Measurements from ENCODE around the gene CBX7. TPM values are rescaled to one million over a fixed set of nuclear protein-coding genes. Genes with fewer than 3 reads are reported as not detected.
"Not testable (repeated sequence)": the region's sequence is repeated elsewhere in the genome, so short reads cannot be mapped to it uniquely, and the experiment has no call there.

The CBX7 gene
- total RNA-seq, 1 donor from 2014 or later = 85.4 TPM

GRCh38 chr22:39173787-39174497, 21.5 kb upstream of the CBX7 start:
- Histone ChIP-seq H3K27me3 (ENCODE audit: low read depth) (no peaks in the 10 kb centered on the region), H3K4me1 (peaks cover 77% of the 10 kb centered on the region), H3K9me3 (replicated peaks) (no peaks in the 10 kb centered on the region), H3K36me3 (no peaks in the 10 kb centered on the region), H3K4me3 (peak overlapping the region; percentile 26), H3K27ac (replicated peaks) (peak overlapping the region; percentile 88)
- no peak for TF ChIP-seq CTCF (IDR thresholded peaks at IDR 0.05; ENCODE audit: borderline replicate concordance)
- intact Hi-C loops (cut with micrococcal nuclease) = loop anchor here (5.0 to 10.0 kb wide), 2 partner anchors 61 to 138 kb away; no protein-coding TSS in a partner anchor
- DNase-seq = no peak

GRCh38 chr22:39173050-39173706, 20.7 kb upstream of the CBX7 start:
- Histone ChIP-seq H3K27ac (replicated peaks) (peak overlapping the region; percentile 88), H3K36me3 (no peaks in the 10 kb centered on the region), H3K4me3 (no peak overlapping the region), H3K4me1 (peaks cover 71% of the 10 kb centered on the region), H3K27me3 (ENCODE audit: low read depth) (no peaks in the 10 kb centered on the region), H3K9me3 (replicated peaks) (no peaks in the 10 kb centered on the region)
- no peak for DNase-seq
- intact Hi-C loops (cut with micrococcal nuclease) = loop anchor here (5.0 to 10.0 kb wide), 2 partner anchors 62 to 139 kb away; no protein-coding TSS in a partner anchor
- no peak for TF ChIP-seq CTCF (IDR thresholded peaks at IDR 0.05; ENCODE audit: borderline replicate concordance)

GRCh38 chr22:39172265-39173049, 20.0 kb upstream of the CBX7 start:
- not testable (repeated sequence) for H3K36me3 ChIP-seq; H3K27me3 ChIP-seq (ENCODE audit: low read depth); H3K9me3 ChIP-seq (replicated peaks); H3K4me3 ChIP-seq; DNase-seq
- Histone ChIP-seq H3K4me1 (peaks cover 69% of the 10 kb centered on the region), H3K27ac (replicated peaks) (peak overlapping the region; percentile 88)
- intact Hi-C loops (cut with micrococcal nuclease) = loop anchor here (5.0 to 10.0 kb wide), 2 partner anchors 62 to 140 kb away; no protein-coding TSS in a partner anchor

- TF ChIP-seq CTCF (IDR thresholded peaks at IDR 0.05; ENCODE audit: borderline replicate concordance) = no peak
- peaks cover 62% of the 10 kb centered on the region for H3K4me1 ChIP-seq
Observed at GRCh38 chr22:39171623-39172264, 19.3 kb upstream of the CBX7 start.

GRCh38 chr22:39170825-39171622, 18.5 kb upstream of the CBX7 start:
- peak overlapping the region; percentile 26 for H3K4me3 ChIP-seq
- no peaks in the 10 kb centered on the region for H3K9me3 ChIP-seq (replicated peaks)
- intact Hi-C loops (cut with micrococcal nuclease) = loop anchor here (5.0 to 10.0 kb wide), 2 partner anchors 64 to 141 kb away; no protein-coding TSS in a partner anchor
- peaks cover 55% of the 10 kb centered on the region for H3K4me1 ChIP-seq
- peak overlapping the region; percentile 88 for H3K27ac ChIP-seq (replicated peaks)
- TF ChIP-seq CTCF (IDR thresholded peaks at IDR 0.05; ENCODE audit: borderline replicate concordance) = peak; percentile 96
- DNase-seq = peak; percentile 85
- H3K36me3 ChIP-seq = no peaks in the 10 kb centered on the region
- H3K27me3 ChIP-seq (ENCODE audit: low read depth) = no peaks in the 10 kb centered on the region

More at GRCh38 chr22:39171623-39172264, 19.3 kb upstream of the CBX7 start:
- intact Hi-C loops (cut with micrococcal nuclease) = loop anchor here (5.0 to 10.0 kb wide), 2 partner anchors 63 to 141 kb away; no protein-coding TSS in a partner anchor
- no peaks in the 10 kb centered on the region for H3K9me3 ChIP-seq (replicated peaks)
- H3K27me3 ChIP-seq (ENCODE audit: low read depth) = no peaks in the 10 kb centered on the region
- peak overlapping the region; percentile 88 for H3K27ac ChIP-seq (replicated peaks)
- no peak overlapping the region for H3K4me3 ChIP-seq
- no peaks in the 10 kb centered on the region for H3K36me3 ChIP-seq
- no peak for DNase-seq
